HepG2 (cell line): ENCODE results near the gene ZSWIM9. TPM values are rescaled to one million over a fixed set of nuclear protein-coding genes. Genes with fewer than 3 reads are reported as not detected.

Experiments
- GLI4 ChIP-seq: sonication (generic); formaldehyde crosslinking; IDR thresholded peaks from 2 replicates; pipeline ENCODE4 v1.5.1; 2020; ENCODE audit warnings: missing genetic modification reagents, mild to moderate bottlenecking, moderate library complexity, borderline replicate concordance
- MAZ ChIP-seq, 2 experiments: sonication (generic) in 1 of 2; formaldehyde crosslinking in 1 of 2; IDR thresholded peaks; 2 replicates each; pipeline versions ENCODE4 v1.5.0 to v1.6.1; 2012 to 2020; ENCODE audit warnings: low read depth in 2 of 2, mild to moderate bottlenecking in 2 of 2, borderline replicate concordance in 1 of 2, improper control_type of control experiment in 1 of 2, low read length in 1 of 2, missing genetic modification reagents in 1 of 2, moderate library complexity in 1 of 2
- RERE ChIP-seq: IDR thresholded peaks from 2 replicates; pipeline ENCODE4 v1.6.1; 2016; ENCODE audit warnings: low read depth, missing genetic modification reagents, missing compliant biosample characterization
- TRIM24 ChIP-seq: sonication (generic); formaldehyde crosslinking; IDR thresholded peaks from 2 replicates; pipeline ENCODE4 v1.8.0; 2022; ENCODE audit warnings: mild to moderate bottlenecking, missing genetic modification reagents
- ZBTB7A ChIP-seq: sonication (generic); formaldehyde crosslinking; IDR thresholded peaks from 2 replicates; pipeline ENCODE4 v1.8.0; 2022; ENCODE audit warnings: mild to moderate bottlenecking, missing genetic modification reagents
- ZNF280B ChIP-seq: sonication (generic); formaldehyde crosslinking; IDR thresholded peaks from 2 replicates; pipeline ENCODE4 v1.5.0; 2020; ENCODE audit warnings: missing genetic modification reagents, mild to moderate bottlenecking, borderline replicate concordance
- ZNF562 ChIP-seq: sonication (generic); formaldehyde crosslinking; IDR thresholded peaks from 2 replicates; pipeline ENCODE4 v1.8.0; 2022; ENCODE audit warnings: missing genetic modification reagents, borderline replicate concordance
- ZNF777 ChIP-seq: sonication (generic); formaldehyde crosslinking; IDR thresholded peaks from 2 replicates; pipeline ENCODE4 v1.4.0; 2020; ENCODE audit warnings: missing genetic modification reagents
- ZNF878 ChIP-seq: sonication (generic); formaldehyde crosslinking; IDR thresholded peaks from 2 replicates; pipeline ENCODE4 v1.8.1; 2023; ENCODE audit warnings: mild to moderate bottlenecking, missing genetic modification reagents, moderate library complexity
- polyA plus RNA-seq, 8 experiments: library from polyadenylated mRNA; depleted of rRNA in 3 of 8; stranded (reverse) in 7 of 8; unstranded in 1 of 8; fragments of >200 nt; fragmentation: Illumina TruSeq in 4 of 8; extraction: Trizol in 4 of 8; gene quantifications; 2 replicates each; pipeline versions ENCODE4 v1.2.1 to v1.2.3, GENCODE V29; 2011 to 2016; ENCODE audit warnings: low read depth in 4 of 8, missing spikeins in 1 of 8, mixed read lengths in 1 of 8; ENCODE audit not compliant: insufficient read depth in 1 of 8
- total RNA-seq, 5 experiments: library from RNA; depleted of rRNA; stranded (reverse); fragments of >200 nt; fragmentation: Illumina TruSeq; extraction: Trizol; gene quantifications; 2 replicates each; pipeline ENCODE4 v1.2.3, GENCODE V29; 2016; ENCODE audit warnings: low read depth in 1 of 5
- TF ChIP-seq, protein P1 (sequence below): sonication (generic); formaldehyde crosslinking; IDR thresholded peaks from 2 replicates; pipeline ENCODE4 v1.5.1; 2020; ENCODE audit warnings: missing genetic modification reagents, mild to moderate bottlenecking, borderline replicate concordance
- TF ChIP-seq, protein P2 (sequence below): sonication (generic); formaldehyde crosslinking; IDR thresholded peaks from 2 replicates; pipeline ENCODE4 v1.5.0; 2020; ENCODE audit warnings: mild to moderate bottlenecking, missing genetic modification reagents

ZSWIM9 gene
- total and polyA plus RNA-seq, 2 of the 13 experiments (the other 11 are each of a cell fraction or from before 2014, with no cell fraction given), result 0.18 to 1.1 TPM

DNA sequence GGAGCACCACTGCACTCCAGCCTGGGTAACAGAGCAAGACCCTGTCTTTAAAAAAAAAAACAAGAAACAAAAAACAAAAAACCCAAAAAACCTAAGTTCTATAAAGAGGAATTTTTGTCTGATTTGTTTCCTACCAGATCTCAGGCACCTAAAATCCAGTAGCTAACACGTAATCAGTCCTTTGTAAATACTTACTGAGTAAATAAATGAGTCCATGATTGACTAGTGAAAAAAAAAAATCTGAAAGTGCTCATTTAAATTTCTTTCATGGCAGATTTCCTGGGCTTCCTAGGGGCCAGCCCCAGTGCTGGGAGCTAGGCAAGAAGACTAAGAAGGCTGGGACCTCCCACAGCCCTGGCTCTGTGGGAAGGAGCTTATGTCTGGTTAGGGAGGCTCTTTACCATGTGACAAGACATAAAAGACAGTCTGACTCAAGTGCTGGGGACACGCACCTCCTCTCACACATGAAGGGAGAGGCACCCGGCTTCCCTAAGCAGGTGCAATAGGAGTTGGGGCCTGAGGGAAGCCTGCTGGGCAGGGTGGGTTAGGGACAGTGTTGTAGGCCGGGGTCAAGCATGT lies 22.8 kb upstream of the ZSWIM9 start (continued):
- TF ChIP-seq RERE (no peak), ZNF777 (CRISPR knock-in tag) (no peak), TRIM24 (CRISPR knock-in tag) (no peak), GLI4 (CRISPR knock-in tag) (no peak), ZNF280B (no peak), ZNF562 (CRISPR knock-in tag) (no peak), ZBTB7A (CRISPR knock-in tag) (no peak), MAZ (IDR thresholded peaks at IDR 0.05; ENCODE audit: borderline replicate concordance, low read depth, low read length) (no peak), MAZ (CRISPR knock-in tag; IDR thresholded peaks at IDR 0.05; ENCODE audit: low read depth) (no peak), ZNF878 (CRISPR knock-in tag) (no peak)
- TF ChIP-seq, protein P1, sequence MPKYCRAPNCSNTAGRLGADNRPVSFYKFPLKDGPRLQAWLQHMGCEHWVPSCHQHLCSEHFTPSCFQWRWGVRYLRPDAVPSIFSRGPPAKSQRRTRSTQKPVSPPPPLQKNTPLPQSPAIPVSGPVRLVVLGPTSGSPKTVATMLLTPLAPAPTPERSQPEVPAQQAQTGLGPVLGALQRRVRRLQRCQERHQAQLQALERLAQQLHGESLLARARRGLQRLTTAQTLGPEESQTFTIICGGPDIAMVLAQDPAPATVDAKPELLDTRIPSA (CRISPR knock-in tag), result no peak
- TF ChIP-seq, protein P2, sequence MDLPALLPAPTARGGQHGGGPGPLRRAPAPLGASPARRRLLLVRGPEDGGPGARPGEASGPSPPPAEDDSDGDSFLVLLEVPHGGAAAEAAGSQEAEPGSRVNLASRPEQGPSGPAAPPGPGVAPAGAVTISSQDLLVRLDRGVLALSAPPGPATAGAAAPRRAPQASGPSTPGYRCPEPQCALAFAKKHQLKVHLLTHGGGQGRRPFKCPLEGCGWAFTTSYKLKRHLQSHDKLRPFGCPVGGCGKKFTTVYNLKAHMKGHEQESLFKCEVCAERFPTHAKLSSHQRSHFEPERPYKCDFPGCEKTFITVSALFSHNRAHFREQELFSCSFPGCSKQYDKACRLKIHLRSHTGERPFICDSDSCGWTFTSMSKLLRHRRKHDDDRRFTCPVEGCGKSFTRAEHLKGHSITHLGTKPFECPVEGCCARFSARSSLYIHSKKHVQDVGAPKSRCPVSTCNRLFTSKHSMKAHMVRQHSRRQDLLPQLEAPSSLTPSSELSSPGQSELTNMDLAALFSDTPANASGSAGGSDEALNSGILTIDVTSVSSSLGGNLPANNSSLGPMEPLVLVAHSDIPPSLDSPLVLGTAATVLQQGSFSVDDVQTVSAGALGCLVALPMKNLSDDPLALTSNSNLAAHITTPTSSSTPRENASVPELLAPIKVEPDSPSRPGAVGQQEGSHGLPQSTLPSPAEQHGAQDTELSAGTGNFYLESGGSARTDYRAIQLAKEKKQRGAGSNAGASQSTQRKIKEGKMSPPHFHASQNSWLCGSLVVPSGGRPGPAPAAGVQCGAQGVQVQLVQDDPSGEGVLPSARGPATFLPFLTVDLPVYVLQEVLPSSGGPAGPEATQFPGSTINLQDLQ (CRISPR knock-in tag), result no peak
